ENCODE data around the gene FZD4. TPM values are rescaled to one million over a fixed set of nuclear protein-coding genes. Genes with fewer than 3 reads are reported as not detected.

Gene FZD4
- total RNA-seq, 1 experiment from 2014 or later = 4.5 TPM

DNA sequence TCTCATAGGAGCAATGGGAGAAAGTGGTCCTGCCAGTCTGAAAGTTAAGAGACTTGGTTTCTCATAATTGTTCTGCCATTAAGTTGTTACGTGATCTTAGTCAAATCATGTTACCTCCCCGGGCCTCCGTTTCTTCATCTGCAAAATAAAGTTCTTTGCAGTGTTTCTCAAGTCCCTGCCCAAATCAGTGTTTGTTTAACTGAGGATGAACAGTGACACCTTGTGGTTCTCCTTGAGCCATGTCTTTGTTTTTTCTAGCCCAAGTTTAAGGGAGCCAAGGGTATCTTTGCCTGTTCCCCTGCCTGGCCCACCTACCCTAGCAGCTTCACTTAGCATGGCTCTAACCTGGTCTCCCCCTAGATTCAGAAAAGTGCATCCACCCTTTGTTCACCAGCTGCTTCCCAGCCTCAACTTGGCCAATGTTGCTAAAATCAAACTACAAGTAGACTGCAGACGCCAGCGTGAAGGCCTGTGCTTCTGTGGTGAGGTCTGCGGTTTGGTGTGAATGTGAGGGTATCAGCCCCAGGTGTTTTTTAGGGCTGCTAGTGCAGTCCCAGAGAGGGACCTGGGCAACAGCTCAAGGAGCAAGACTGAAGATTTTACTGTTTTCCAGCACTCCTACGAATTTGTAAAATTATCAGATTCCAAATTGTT, 35.5 kb downstream of the FZD4 start:
- Histone ChIP-seq H3K14ac (ENCODE audit: insufficient read depth, low read length) (no peak overlapping the region), H3K9ac (ENCODE audit: extremely low read depth, insufficient read length, low read length) (no peak overlapping the region), H3K4me1 (ENCODE audit: insufficient read depth, low read length) (peaks cover 9% of the 10 kb centered on the region), H3K79me1 (ENCODE audit: insufficient read depth, low read depth, low read length, poor library complexity, severe bottlenecking) (no peaks in the 10 kb centered on the region), H3K4ac (ENCODE audit: low read depth, low read length) (no peak overlapping the region), H3K56ac (ENCODE audit: insufficient read length, low read depth, low read length) (no peak overlapping the region), H2BK5ac (ENCODE audit: insufficient read length, low read length) (no peak overlapping the region), H2BK12ac (ENCODE audit: insufficient read length, low read depth, low read length) (no peak overlapping the region), H3K27ac (ENCODE audit: insufficient read length, low read depth, low read length) (no peak overlapping the region), H3K23ac (ENCODE audit: insufficient read length, low read depth, low read length) (no peak overlapping the region), H3K18ac (ENCODE audit: insufficient read length, low read depth, low read length) (no peak overlapping the region), H3K27me3 (ENCODE audit: insufficient read depth, low read length) (no peaks in the 10 kb centered on the region), H4K5ac (ENCODE audit: insufficient read length, low read depth, low read length) (no peak overlapping the region), H4K91ac (ENCODE audit: insufficient read length, low read depth, low read length) (no peak overlapping the region), H2AFZ (ENCODE audit: low read length) (no peak overlapping the region), H3T11ph (ENCODE audit: low read length) (no peak overlapping the region), H4K20me1 (ENCODE audit: control insufficient read depth, insufficient read depth, insufficient read length) (no peaks in the 10 kb centered on the region), H3K79me2 (ENCODE audit: insufficient read depth, low read length) (no peaks in the 10 kb centered on the region), H2BK120ac (ENCODE audit: low read depth, low read length, poor library complexity, severe bottlenecking) (no peak overlapping the region), H3K9me3 (ENCODE audit: control insufficient read depth, low read depth, low read length) (no peaks in the 10 kb centered on the region), H3K23me2 (ENCODE audit: insufficient read length, low read depth, low read length, poor library complexity, severe bottlenecking) (no peaks in the 10 kb centered on the region), H4K8ac (replicated peaks; ENCODE audit: insufficient read length, low read depth, low read length) (no peak overlapping the region), H2BK20ac (ENCODE audit: low read depth, low read length, poor library complexity, severe bottlenecking) (no peak overlapping the region), H3K4me2 (ENCODE audit: insufficient read depth, insufficient read length, low read length) (no peak overlapping the region), H2BK15ac (ENCODE audit: low read depth, low read length) (no peak overlapping the region), H2AK5ac (ENCODE audit: insufficient read length, low read length) (no peak overlapping the region)
- Mint-ChIP-seq H3K4me1 (peaks cover 23 to 24% of the 10 kb centered on the region in 2 experiments), H3K27me3 (ENCODE audit: low read depth) (no peaks in the 10 kb centered on the region), H3K36me3 (ENCODE audit: insufficient read depth in 1 of 3, low read depth in 3 of 3) (no peaks in the 10 kb centered on the region), H3K4me3 (no peak overlapping the region), H3K9me3 (no peaks in the 10 kb centered on the region), H3K27ac (peak overlapping the region in 2 of 3 experiments; percentile 21 to 78; a peak in 3 of 7 replicates)
- peak; percentile 61 for DNase-seq
- no CpG with 5 or more reads among the region's 7 CpGs for WGBS (ENCODE audit: extremely low coverage, insufficient read length, low lambda C conversion rate)
- TF ChIP-seq, protein P1, sequence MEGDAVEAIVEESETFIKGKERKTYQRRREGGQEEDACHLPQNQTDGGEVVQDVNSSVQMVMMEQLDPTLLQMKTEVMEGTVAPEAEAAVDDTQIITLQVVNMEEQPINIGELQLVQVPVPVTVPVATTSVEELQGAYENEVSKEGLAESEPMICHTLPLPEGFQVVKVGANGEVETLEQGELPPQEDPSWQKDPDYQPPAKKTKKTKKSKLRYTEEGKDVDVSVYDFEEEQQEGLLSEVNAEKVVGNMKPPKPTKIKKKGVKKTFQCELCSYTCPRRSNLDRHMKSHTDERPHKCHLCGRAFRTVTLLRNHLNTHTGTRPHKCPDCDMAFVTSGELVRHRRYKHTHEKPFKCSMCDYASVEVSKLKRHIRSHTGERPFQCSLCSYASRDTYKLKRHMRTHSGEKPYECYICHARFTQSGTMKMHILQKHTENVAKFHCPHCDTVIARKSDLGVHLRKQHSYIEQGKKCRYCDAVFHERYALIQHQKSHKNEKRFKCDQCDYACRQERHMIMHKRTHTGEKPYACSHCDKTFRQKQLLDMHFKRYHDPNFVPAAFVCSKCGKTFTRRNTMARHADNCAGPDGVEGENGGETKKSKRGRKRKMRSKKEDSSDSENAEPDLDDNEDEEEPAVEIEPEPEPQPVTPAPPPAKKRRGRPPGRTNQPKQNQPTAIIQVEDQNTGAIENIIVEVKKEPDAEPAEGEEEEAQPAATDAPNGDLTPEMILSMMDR (conservative IDR thresholded peaks at IDR 0.05) = peak; percentile 79
